ENCODE results near the gene LGSN.
"Not testable (repeated sequence)": the region's sequence is repeated elsewhere in the genome, so short reads cannot be mapped to it uniquely, and the experiment has no call there.

LGSN gene

GRCh38 chr6:63346217-63346835 lies 26.5 kb upstream of the LGSN start:
- Histone ChIP-seq H3K9ac (ENCODE audit: low read depth, low read length) (no peak overlapping the region), H3K4me1 (ENCODE audit: insufficient read depth, low read length) (no peaks in the 10 kb centered on the region), H3K9me3 (ENCODE audit: insufficient read depth, low read depth, low read length) (no peaks in the 10 kb centered on the region), H3K4me3 (ENCODE audit: low read length) (no peak overlapping the region), H3K27ac (ENCODE audit: low read depth, low read length) (no peak overlapping the region), H3K36me3 (ENCODE audit: insufficient read depth, low read length) (no peaks in the 10 kb centered on the region), H3K27me3 (ENCODE audit: insufficient read depth, low read length) (no peaks in the 10 kb centered on the region)
- 95% methylated on average over 6 of the region's 7 CpGs for WGBS

- Histone ChIP-seq H3K4me1 (ENCODE audit: insufficient read depth, low read length) (no peaks in the 10 kb centered on the region), H3K27ac (ENCODE audit: low read depth, low read length) (no peak overlapping the region), H3K36me3 (ENCODE audit: insufficient read depth, low read length) (no peaks in the 10 kb centered on the region), H3K27me3 (ENCODE audit: insufficient read depth, low read length) (no peaks in the 10 kb centered on the region), H3K9me3 (ENCODE audit: insufficient read depth, low read depth, low read length) (no peaks in the 10 kb centered on the region), H3K4me3 (ENCODE audit: low read length) (no peak overlapping the region), H3K9ac (ENCODE audit: low read depth, low read length) (no peak overlapping the region)
Measured at GRCh38 chr6:63340351-63340750, 20.6 kb upstream of the LGSN start.

- H3K36me3 ChIP-seq (ENCODE audit: insufficient read depth, low read length); H3K9me3 ChIP-seq (ENCODE audit: insufficient read depth, low read depth, low read length); H3K27ac ChIP-seq (ENCODE audit: low read depth, low read length); H3K27me3 ChIP-seq (ENCODE audit: insufficient read depth, low read length); H3K4me3 ChIP-seq (ENCODE audit: low read length); H3K4me1 ChIP-seq (ENCODE audit: insufficient read depth, low read length); H3K9ac ChIP-seq (ENCODE audit: low read depth, low read length): not testable (repeated sequence)
- 87% methylated on average over 2 of the region's 2 CpGs for WGBS
Measured at GRCh38 chr6:63334652-63335051, 14.9 kb upstream of the LGSN start.

GRCh38 chr6:63333440-63333839 lies 13.7 kb upstream of the LGSN start:
- H3K36me3 ChIP-seq (ENCODE audit: insufficient read depth, low read length): no peaks in the 10 kb centered on the region
- no peaks in the 10 kb centered on the region for H3K9me3 ChIP-seq (ENCODE audit: insufficient read depth, low read depth, low read length)
- H3K4me1 ChIP-seq (ENCODE audit: insufficient read depth, low read length): no peaks in the 10 kb centered on the region
- 89% methylated on average over 2 of the region's 2 CpGs for WGBS
- H3K27ac ChIP-seq (ENCODE audit: low read depth, low read length): no peak overlapping the region
- H3K9ac ChIP-seq (ENCODE audit: low read depth, low read length): no peak overlapping the region
- no peaks in the 10 kb centered on the region for H3K27me3 ChIP-seq (ENCODE audit: insufficient read depth, low read length)
- H3K4me3 ChIP-seq (ENCODE audit: low read length): no peak overlapping the region

GRCh38 chr6:63326630-63327029 lies 6.8 kb upstream of the LGSN start:
- not testable (repeated sequence) for H3K27ac ChIP-seq (ENCODE audit: low read depth, low read length); H3K9ac ChIP-seq (ENCODE audit: low read depth, low read length); H3K27me3 ChIP-seq (ENCODE audit: insufficient read depth, low read length); H3K4me1 ChIP-seq (ENCODE audit: insufficient read depth, low read length); H3K9me3 ChIP-seq (ENCODE audit: insufficient read depth, low read depth, low read length); H3K4me3 ChIP-seq (ENCODE audit: low read length); H3K36me3 ChIP-seq (ENCODE audit: insufficient read depth, low read length)
- WGBS: 97% methylated on average over 15 of the region's 15 CpGs

GRCh38 chr6:63322981-63323380 lies 3.2 kb upstream of the LGSN start:
- WGBS: no CpG with 5 or more reads among the region's 1 CpG
- no peaks in the 10 kb centered on the region for H3K36me3 ChIP-seq (ENCODE audit: insufficient read depth, low read length)
- H3K27ac ChIP-seq (ENCODE audit: low read depth, low read length): no peak overlapping the region
- H3K9ac ChIP-seq (ENCODE audit: low read depth, low read length): no peak overlapping the region
- no peak overlapping the region for H3K4me3 ChIP-seq (ENCODE audit: low read length)
- peaks cover 5% of the 10 kb centered on the region; the same call in 1 of the 2 replicates for H3K4me1 ChIP-seq (ENCODE audit: insufficient read depth, low read length)
- H3K9me3 ChIP-seq (ENCODE audit: insufficient read depth, low read depth, low read length): no peaks in the 10 kb centered on the region
- H3K27me3 ChIP-seq (ENCODE audit: insufficient read depth, low read length): no peaks in the 10 kb centered on the region

GRCh38 chr6:63321821-63322220 lies 2.0 kb upstream of the LGSN start:
- no peak overlapping the region for H3K4me3 ChIP-seq (ENCODE audit: low read length)
- no peaks in the 10 kb centered on the region for H3K27me3 ChIP-seq (ENCODE audit: insufficient read depth, low read length)
- H3K9me3 ChIP-seq (ENCODE audit: insufficient read depth, low read depth, low read length): no peaks in the 10 kb centered on the region
- no peak overlapping the region for H3K9ac ChIP-seq (ENCODE audit: low read depth, low read length)
- no peaks in the 10 kb centered on the region for H3K36me3 ChIP-seq (ENCODE audit: insufficient read depth, low read length)
- 86% methylated on average over 1 of the region's 1 CpG for WGBS
- no peak overlapping the region for H3K27ac ChIP-seq (ENCODE audit: low read depth, low read length)
- peaks cover 5% of the 10 kb centered on the region; the same call in 1 of the 2 replicates for H3K4me1 ChIP-seq (ENCODE audit: insufficient read depth, low read length)

GRCh38 chr6:63317641-63318040 lies 2.1 kb downstream of the LGSN start:
- 63% methylated on average over 1 of the region's 1 CpG for WGBS
- Histone ChIP-seq H3K4me3 (ENCODE audit: low read length) (no peak overlapping the region), H3K36me3 (ENCODE audit: insufficient read depth, low read length) (no peaks in the 10 kb centered on the region), H3K9me3 (ENCODE audit: insufficient read depth, low read depth, low read length) (no peaks in the 10 kb centered on the region), H3K27ac (ENCODE audit: low read depth, low read length) (no peak overlapping the region), H3K27me3 (ENCODE audit: insufficient read depth, low read length) (no peaks in the 10 kb centered on the region), H3K4me1 (ENCODE audit: insufficient read depth, low read length) (peaks cover 5% of the 10 kb centered on the region; the same call in 1 of the 2 replicates), H3K9ac (ENCODE audit: low read depth, low read length) (no peak overlapping the region)

- 98% methylated on average over 3 of the region's 3 CpGs for WGBS
- no peak overlapping the region for H3K27ac ChIP-seq (ENCODE audit: low read depth, low read length)
Measured at GRCh38 chr6:63316113-63316512, 3.7 kb downstream of the LGSN start.

GRCh38 chr6:63313111-63313510 lies 6.7 kb downstream of the LGSN start:
- WGBS: 98% methylated on average over 2 of the region's 2 CpGs
- Histone ChIP-seq H3K4me1 (ENCODE audit: insufficient read depth, low read length) (no peaks in the 10 kb centered on the region), H3K27ac (ENCODE audit: low read depth, low read length) (no peak overlapping the region), H3K27me3 (ENCODE audit: insufficient read depth, low read length) (no peaks in the 10 kb centered on the region), H3K36me3 (ENCODE audit: insufficient read depth, low read length) (no peaks in the 10 kb centered on the region), H3K9ac (ENCODE audit: low read depth, low read length) (no peak overlapping the region), H3K9me3 (ENCODE audit: insufficient read depth, low read depth, low read length) (no peaks in the 10 kb centered on the region), H3K4me3 (ENCODE audit: low read length) (no peak overlapping the region)

More at GRCh38 chr6:63316113-63316512, 3.7 kb downstream of the LGSN start:
- Histone ChIP-seq H3K36me3 (ENCODE audit: insufficient read depth, low read length) (no peaks in the 10 kb centered on the region), H3K4me3 (ENCODE audit: low read length) (no peak overlapping the region), H3K4me1 (ENCODE audit: insufficient read depth, low read length) (peaks cover 5% of the 10 kb centered on the region; the same call in 1 of the 2 replicates), H3K9ac (ENCODE audit: low read depth, low read length) (no peak overlapping the region), H3K9me3 (ENCODE audit: insufficient read depth, low read depth, low read length) (no peaks in the 10 kb centered on the region), H3K27me3 (ENCODE audit: insufficient read depth, low read length) (no peaks in the 10 kb centered on the region)

- Histone ChIP-seq H3K36me3 (ENCODE audit: insufficient read depth, low read length) (no peaks in the 10 kb centered on the region), H3K27ac (ENCODE audit: low read depth, low read length) (no peak overlapping the region), H3K4me3 (ENCODE audit: low read length) (no peak overlapping the region), H3K9ac (ENCODE audit: low read depth, low read length) (no peak overlapping the region), H3K4me1 (ENCODE audit: insufficient read depth, low read length) (no peaks in the 10 kb centered on the region), H3K9me3 (ENCODE audit: insufficient read depth, low read depth, low read length) (no peaks in the 10 kb centered on the region), H3K27me3 (ENCODE audit: insufficient read depth, low read length) (no peaks in the 10 kb centered on the region)
- 70% methylated on average over 3 of the region's 3 CpGs for WGBS
Measured at GRCh38 chr6:63307581-63308246, 12.1 kb downstream of the LGSN start.
